ENCODE data around the gene NEUROG2.

Gene NEUROG2

GRCh38 chr4:112473985-112474384 lies 42.0 kb downstream of the NEUROG2 start:
- no peak for DNase-seq

GRCh38 chr4:112472318-112472717 lies 43.7 kb downstream of the NEUROG2 start:
- DNase-seq: no peak
